GM12874 (cell line): ENCODE measurements around the gene SUPT20HL1.

Experiments used
- TF ChIP-seq, protein P1 (sequence below): IDR thresholded peaks from 2 replicates; pipeline ENCODE4 v1.5.1; 2011; ENCODE audit warnings: low read depth, mild to moderate bottlenecking, control low read depth, low read length, moderate library complexity; ENCODE audit not compliant: insufficient read depth

SUPT20HL1 gene

DNA sequence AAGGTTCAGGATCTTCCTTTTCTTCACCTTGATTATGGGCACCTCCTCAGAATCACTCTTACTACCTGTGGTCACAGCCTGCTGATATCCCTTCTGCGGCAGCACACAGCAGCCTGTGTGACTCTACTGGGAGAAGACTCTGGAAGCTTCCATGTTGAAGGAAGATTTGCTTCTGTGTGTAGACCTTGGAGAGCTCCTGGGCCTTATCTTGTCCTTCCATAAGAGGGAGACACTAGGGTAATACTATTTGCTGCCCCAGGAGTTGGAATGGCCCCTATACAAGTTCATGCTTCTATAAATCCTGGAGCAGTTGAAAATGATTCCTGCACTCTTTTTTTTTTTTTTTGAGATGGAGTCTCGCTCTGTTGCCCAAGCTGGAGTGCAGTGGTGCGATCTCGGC, 10.2 kb upstream of the SUPT20HL1 start:
- TF ChIP-seq, protein P1, sequence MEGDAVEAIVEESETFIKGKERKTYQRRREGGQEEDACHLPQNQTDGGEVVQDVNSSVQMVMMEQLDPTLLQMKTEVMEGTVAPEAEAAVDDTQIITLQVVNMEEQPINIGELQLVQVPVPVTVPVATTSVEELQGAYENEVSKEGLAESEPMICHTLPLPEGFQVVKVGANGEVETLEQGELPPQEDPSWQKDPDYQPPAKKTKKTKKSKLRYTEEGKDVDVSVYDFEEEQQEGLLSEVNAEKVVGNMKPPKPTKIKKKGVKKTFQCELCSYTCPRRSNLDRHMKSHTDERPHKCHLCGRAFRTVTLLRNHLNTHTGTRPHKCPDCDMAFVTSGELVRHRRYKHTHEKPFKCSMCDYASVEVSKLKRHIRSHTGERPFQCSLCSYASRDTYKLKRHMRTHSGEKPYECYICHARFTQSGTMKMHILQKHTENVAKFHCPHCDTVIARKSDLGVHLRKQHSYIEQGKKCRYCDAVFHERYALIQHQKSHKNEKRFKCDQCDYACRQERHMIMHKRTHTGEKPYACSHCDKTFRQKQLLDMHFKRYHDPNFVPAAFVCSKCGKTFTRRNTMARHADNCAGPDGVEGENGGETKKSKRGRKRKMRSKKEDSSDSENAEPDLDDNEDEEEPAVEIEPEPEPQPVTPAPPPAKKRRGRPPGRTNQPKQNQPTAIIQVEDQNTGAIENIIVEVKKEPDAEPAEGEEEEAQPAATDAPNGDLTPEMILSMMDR = no peak

- TF ChIP-seq, protein P1 = no peak
These were observed 5.3 kb upstream of the SUPT20HL1 start for GRCh38 chrX:24355095-24355494.

DNA sequence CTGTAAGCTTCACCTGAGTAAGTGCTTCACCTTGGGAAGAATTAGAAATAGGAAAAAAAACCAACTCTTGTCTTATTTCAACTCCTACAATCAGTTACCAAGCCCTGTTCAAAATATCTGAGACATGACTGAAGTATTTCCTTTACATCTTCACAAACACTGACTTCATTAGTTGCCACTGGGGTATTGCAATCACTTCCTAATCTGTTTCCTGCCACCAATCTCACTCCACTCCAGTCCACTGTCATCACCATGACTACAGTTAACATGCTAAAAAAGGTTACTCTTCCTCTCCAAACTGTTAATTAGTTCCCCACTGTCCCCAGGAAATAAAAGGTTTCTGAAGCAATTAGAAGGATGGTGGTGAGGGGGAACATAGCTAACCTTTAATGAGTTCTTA, 3.3 kb upstream of the SUPT20HL1 start:
- TF ChIP-seq, protein P1 = no peak

GRCh38 chrX:24364326-24364725, 3.9 kb downstream of the SUPT20HL1 start:
- TF ChIP-seq, protein P1 = no peak

DNA sequence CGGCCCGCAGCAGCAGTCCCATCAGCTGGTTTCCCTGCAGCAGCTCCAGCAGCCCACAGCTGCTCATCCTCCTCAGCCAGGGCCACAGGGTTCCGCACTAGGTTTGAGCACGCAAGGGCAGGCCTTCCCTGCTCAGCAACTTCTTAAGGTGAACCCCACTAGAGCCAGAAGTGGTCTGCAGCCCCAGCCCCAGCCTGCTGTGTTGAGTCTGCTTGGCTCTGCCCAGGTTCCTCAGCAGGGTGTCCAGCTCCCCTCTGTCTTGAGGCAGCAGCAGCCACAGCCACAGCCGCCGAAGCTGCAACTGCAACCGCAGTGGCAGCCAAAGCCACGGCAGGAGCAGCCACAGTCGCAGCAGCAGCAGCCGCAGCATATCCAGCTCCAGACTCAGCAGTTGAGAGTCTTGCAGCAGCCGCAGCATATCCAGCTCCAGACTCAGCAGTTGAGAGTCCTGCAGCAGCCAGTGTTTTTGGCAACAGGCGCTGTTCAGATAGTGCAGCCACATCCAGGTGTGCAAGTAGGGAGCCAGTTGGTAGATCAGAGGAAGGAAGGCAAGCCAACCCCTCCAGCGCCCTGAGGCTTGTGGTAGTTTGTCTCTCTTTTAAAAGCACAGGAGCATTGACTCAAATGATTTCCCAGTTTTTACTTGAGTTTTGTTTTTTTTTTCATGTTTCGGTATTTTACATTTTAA, 4.6 kb downstream of the SUPT20HL1 start:
- TF ChIP-seq, protein P1 = no peak

GRCh38 chrX:24369816-24370215, 9.4 kb downstream of the SUPT20HL1 start:
- TF ChIP-seq, protein P1 = no peak

- TF ChIP-seq, protein P1 = peak; percentile 59
These were observed 11.0 kb downstream of the SUPT20HL1 start for GRCh38 chrX:24371391-24371972.
